SKM-1 (cell line): Measurements from ENCODE around the gene GABBR2.

Experiments
- DNase-seq: peaks from one replicate; lab custom pipeline; 2025; ENCODE audit not compliant: unreplicated experiment; lab: John Stamatoyannopoulos, UW

The GABBR2 gene

GRCh38 chr9:98721643-98722042, 12.9 kb upstream of the GABBR2 start:
- no peak for DNase-seq

- DNase-seq = no peak
These were observed 11.7 kb upstream of the GABBR2 start for GRCh38 chr9:98720402-98720801.

GRCh38 chr9:98719055-98719454, 10.3 kb upstream of the GABBR2 start:
- no peak for DNase-seq

GRCh38 chr9:98714833-98715232, 6.1 kb upstream of the GABBR2 start:
- no peak for DNase-seq

GRCh38 chr9:98712987-98713386, 4.3 kb upstream of the GABBR2 start:
- no peak for DNase-seq

- no peak for DNase-seq
These were observed 1.5 kb upstream of the GABBR2 start for GRCh38 chr9:98709968-98710965.

- DNase-seq = no peak
These were observed 417 bp downstream of the GABBR2 start for GRCh38 chr9:98708103-98708932.

- DNase-seq = no peak
These were observed 1.3 kb downstream of the GABBR2 start for GRCh38 chr9:98707166-98708102.

GRCh38 chr9:98706651-98707165, 2.0 kb downstream of the GABBR2 start:
- no peak for DNase-seq

GRCh38 chr9:98702835-98703380, 5.8 kb downstream of the GABBR2 start:
- no peak for DNase-seq

GRCh38 chr9:98702340-98702739, 6.4 kb downstream of the GABBR2 start:
- no peak for DNase-seq

GRCh38 chr9:98701576-98701975, 7.2 kb downstream of the GABBR2 start:
- no peak for DNase-seq

GRCh38 chr9:98700801-98701200, 7.9 kb downstream of the GABBR2 start:
- DNase-seq = no peak

- no peak for DNase-seq
These were observed 9.9 kb downstream of the GABBR2 start for GRCh38 chr9:98698856-98699255.

- no peak for DNase-seq
These were observed 13.8 kb downstream of the GABBR2 start for GRCh38 chr9:98694943-98695342.

- no peak for DNase-seq
These were observed 16.3 kb downstream of the GABBR2 start for GRCh38 chr9:98692392-98692791.

GRCh38 chr9:98691890-98692289, 16.8 kb downstream of the GABBR2 start:
- no peak for DNase-seq

- no peak for DNase-seq
These were observed 18.0 kb downstream of the GABBR2 start for GRCh38 chr9:98690686-98691085.

- no peak for DNase-seq
These were observed 19.8 kb downstream of the GABBR2 start for GRCh38 chr9:98688710-98689495.
